HepG2 (cell line): ENCODE measurements around the gene PTGIS. TPM values are rescaled to one million over a fixed set of nuclear protein-coding genes. Genes with fewer than 3 reads are reported as not detected.

Experiments
- AGO2 ChIP-seq: fragments of 200-400 bp; formaldehyde crosslinking; optimal IDR thresholded peaks from 2 replicates; pipeline ENCODE3; 2017; ENCODE audit warnings: mild to moderate bottlenecking, low read depth, low read length, moderate library complexity
- ARNT ChIP-seq: fragments of 450-650 bp; IDR thresholded peaks from 2 replicates; pipeline ENCODE4 v1.6.1; 2017
- ATAD3A ChIP-seq: sonication (generic); formaldehyde crosslinking; IDR thresholded peaks from 2 replicates; pipeline ENCODE4 v1.4.0; 2020; ENCODE audit warnings: missing genetic modification reagents
- BORCS8-MEF2B ChIP-seq: sonication (generic); formaldehyde crosslinking; IDR thresholded peaks from 2 replicates; pipeline ENCODE4 v1.8.0; 2022; ENCODE audit warnings: mild to moderate bottlenecking, missing genetic modification reagents
- CREB1 ChIP-seq, 2 experiments: fragments of 450-650 bp in 1 of 2; IDR thresholded peaks; 2 replicates each; pipeline ENCODE4 v1.6.1; 2016 to 2017; ENCODE audit warnings: control low read depth in 1 of 2, mild to moderate bottlenecking in 1 of 2, missing compliant biosample characterization in 1 of 2, missing genetic modification characterization in 1 of 2
- FOSL1 ChIP-seq: sonication (generic); formaldehyde crosslinking; IDR thresholded peaks from 2 replicates; pipeline ENCODE4 v1.9.0; 2021; ENCODE audit warnings: missing genetic modification reagents, borderline replicate concordance
- FOXA1 ChIP-seq, 2 experiments: fragments of 450-650 bp in 1 of 2; sonication (generic) in 1 of 2; formaldehyde crosslinking in 1 of 2; IDR thresholded peaks; 2 replicates each; pipeline versions ENCODE4 v1.4.0 to v1.6.1; 2016 to 2020; ENCODE audit warnings: missing genetic modification reagents in 1 of 2
- GABPA ChIP-seq, 2 experiments: IDR thresholded peaks; 2 replicates each; pipeline ENCODE4 v1.6.1; 2011 to 2016; ENCODE audit warnings: low read depth in 2 of 2, low read length in 1 of 2, missing biosample characterization in 1 of 2, missing genetic modification characterization in 1 of 2
- HOXA5 ChIP-seq: sonication (generic); formaldehyde crosslinking; IDR thresholded peaks from 2 replicates; pipeline ENCODE4 v1.4.0; 2020; ENCODE audit warnings: missing genetic modification reagents
- JDP2 ChIP-seq: sonication (generic); formaldehyde crosslinking; IDR thresholded peaks from 2 replicates; pipeline ENCODE4 v1.8.1; 2022; ENCODE audit warnings: missing genetic modification reagents, borderline replicate concordance
- MTF1 ChIP-seq: sonication (generic); formaldehyde crosslinking; IDR thresholded peaks from 2 replicates; pipeline ENCODE4 v1.5.0; 2020; ENCODE audit warnings: missing genetic modification reagents
- MXI1 ChIP-seq: IDR thresholded peaks from 3 replicates; pipeline ENCODE4 v1.6.1; 2012; ENCODE audit warnings: low read depth, low read length, inconsistent platforms, borderline replicate concordance
- NFKB2 ChIP-seq: sonication (generic); formaldehyde crosslinking; IDR thresholded peaks from 2 replicates; pipeline ENCODE4 v1.4.0; 2020; ENCODE audit warnings: missing genetic modification reagents, borderline replicate concordance
- NR2F1 ChIP-seq, 2 experiments: fragments of 450-650 bp in 1 of 2; formaldehyde crosslinking in 1 of 2; IDR thresholded peaks; 2 replicates each; pipeline versions ENCODE4 v1.5.0 to v1.6.1; 2016 to 2020; ENCODE audit warnings: mild to moderate bottlenecking in 1 of 2, missing compliant biosample characterization in 1 of 2, missing genetic modification reagents in 1 of 2, moderate library complexity in 1 of 2
- PTBP1 ChIP-seq: fragments of 200-400 bp; formaldehyde crosslinking; IDR thresholded peaks from 2 replicates; pipeline ENCODE4 v1.6.1; 2018; ENCODE audit warnings: low read length, low read depth; ENCODE audit not compliant: poor library complexity, severe bottlenecking
- RBFOX2 ChIP-seq: fragments of 200-400 bp; formaldehyde crosslinking; IDR thresholded peaks from 2 replicates; pipeline ENCODE4 v1.6.1; 2017; ENCODE audit warnings: low read depth, mild to moderate bottlenecking, low read length
- SMAD1 ChIP-seq: sonication (generic); formaldehyde crosslinking; IDR thresholded peaks from 2 replicates; pipeline ENCODE4 v1.4.0; 2020; ENCODE audit warnings: missing genetic modification reagents, low read depth, mild to moderate bottlenecking, borderline replicate concordance
- SRSF4 ChIP-seq: fragments of 200-400 bp; formaldehyde crosslinking; IDR thresholded peaks from one replicate; pipeline ENCODE4 v1.6.1; 2018; ENCODE audit warnings: mild to moderate bottlenecking, low read depth, low read length, moderate library complexity; ENCODE audit not compliant: poor library complexity, severe bottlenecking
- TBX3 ChIP-seq: fragments of 450-650 bp; IDR thresholded peaks from 2 replicates; pipeline ENCODE4 v1.6.1; 2017; ENCODE audit warnings: antibody characterized with exemption, mild to moderate bottlenecking, inconsistent platforms, borderline replicate concordance
- TCF7 ChIP-seq: sonication (generic); IDR thresholded peaks from 2 replicates; pipeline ENCODE4 v1.6.1; 2016; ENCODE audit warnings: antibody characterized with exemption, low read depth
- TEAD2 ChIP-seq: sonication (generic); formaldehyde crosslinking; IDR thresholded peaks from 2 replicates; pipeline ENCODE4 v1.9.0; 2021; ENCODE audit warnings: missing genetic modification reagents
- TMF1 ChIP-seq: sonication (generic); formaldehyde crosslinking; IDR thresholded peaks from 2 replicates; pipeline ENCODE4 v1.8.1; 2022; ENCODE audit warnings: low read depth, missing genetic modification reagents
- ZKSCAN5 ChIP-seq: sonication (generic); formaldehyde crosslinking; IDR thresholded peaks from 2 replicates; pipeline ENCODE4 v1.5.1; 2020; ENCODE audit warnings: mild to moderate bottlenecking, missing genetic modification reagents
- ZNF329 ChIP-seq: sonication (generic); formaldehyde crosslinking; IDR thresholded peaks from 2 replicates; pipeline ENCODE4 v1.9.0; 2021; ENCODE audit warnings: low read depth, mild to moderate bottlenecking, missing genetic modification reagents
- ZNF33B ChIP-seq: sonication (generic); formaldehyde crosslinking; IDR thresholded peaks from 2 replicates; pipeline ENCODE4 v1.5.1; 2020; ENCODE audit warnings: mild to moderate bottlenecking, missing genetic modification reagents
- ZSCAN22 ChIP-seq: sonication (generic); formaldehyde crosslinking; IDR thresholded peaks from 2 replicates; pipeline ENCODE4 v1.4.0; 2020; ENCODE audit warnings: mild to moderate bottlenecking, missing genetic modification reagents
- ZSCAN31 ChIP-seq: sonication (generic); formaldehyde crosslinking; IDR thresholded peaks from 2 replicates; pipeline ENCODE4 v1.5.0; 2020; ENCODE audit warnings: low read depth, mild to moderate bottlenecking, missing genetic modification reagents
- polyA plus RNA-seq, 8 experiments: library from polyadenylated mRNA; depleted of rRNA in 3 of 8; stranded (reverse) in 7 of 8; unstranded in 1 of 8; fragments of >200 nt; fragmentation: Illumina TruSeq in 4 of 8; extraction: Trizol in 4 of 8; gene quantifications; 2 replicates each; pipeline versions ENCODE4 v1.2.1 to v1.2.3, GENCODE V29; 2011 to 2016; ENCODE audit warnings: low read depth in 4 of 8, missing spikeins in 1 of 8, mixed read lengths in 1 of 8; ENCODE audit not compliant: insufficient read depth in 1 of 8
- total RNA-seq, 5 experiments: library from RNA; depleted of rRNA; stranded (reverse); fragments of >200 nt; fragmentation: Illumina TruSeq; extraction: Trizol; gene quantifications; 2 replicates each; pipeline ENCODE4 v1.2.3, GENCODE V29; 2016; ENCODE audit warnings: low read depth in 1 of 5
- TF ChIP-seq, protein P1 (sequence below): sonication (generic); formaldehyde crosslinking; conservative IDR thresholded peaks from 2 replicates; pipeline ENCODE4 v1.4.0; 2020; ENCODE audit warnings: missing genetic modification reagents
- TF ChIP-seq, protein P2 (sequence below): sonication (generic); formaldehyde crosslinking; IDR thresholded peaks from 2 replicates; pipeline ENCODE4 v1.8.1; 2023; ENCODE audit warnings: mild to moderate bottlenecking, missing genetic modification reagents, borderline replicate concordance

Gene PTGIS
- total and polyA plus RNA-seq, 2 of the 13 experiments (the other 11 are each of a cell fraction or from before 2014, with no cell fraction given) = not detected

DNA sequence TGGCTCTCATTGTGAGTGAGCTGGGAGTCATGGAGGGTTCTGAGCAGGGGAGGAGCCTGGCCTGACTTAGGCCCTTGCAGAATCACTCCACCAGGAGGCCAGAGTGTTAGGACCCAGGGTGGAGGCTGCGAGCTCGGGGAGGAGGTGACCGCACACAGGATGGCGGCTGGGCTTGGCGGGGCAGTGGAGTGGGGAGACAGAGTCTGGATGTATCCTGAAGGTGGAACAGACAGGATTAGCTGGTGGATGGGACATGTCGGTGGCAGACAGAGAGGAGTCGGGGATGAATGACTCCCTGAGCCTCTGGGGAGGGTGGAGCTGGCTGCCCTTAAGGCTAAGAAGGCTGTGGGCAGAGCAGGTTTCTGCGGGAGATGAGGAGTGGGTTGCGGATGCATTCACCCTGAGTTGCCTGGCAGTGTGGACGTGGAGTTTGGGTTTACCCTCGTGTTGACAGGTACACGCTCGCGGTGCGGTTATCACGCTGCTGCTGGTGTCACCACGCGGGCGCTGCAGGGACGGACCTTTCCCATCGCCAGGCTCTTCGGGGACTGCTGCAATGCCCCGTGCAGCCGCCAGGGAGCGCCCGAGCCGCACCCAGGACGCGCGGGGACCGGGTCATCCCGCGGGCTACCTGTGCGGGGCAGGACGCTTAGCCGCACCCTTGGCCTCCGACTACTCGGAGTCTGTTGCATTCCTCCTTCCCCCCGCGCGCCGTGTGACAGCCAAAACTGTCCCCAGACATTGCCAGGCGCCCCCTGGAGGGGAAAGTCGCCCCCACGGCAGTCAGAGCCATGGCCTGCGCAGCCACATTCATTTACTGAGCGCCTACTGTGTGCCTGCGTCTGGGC lies 43.0 kb upstream of the PTGIS start (continued):
- TF ChIP-seq FOSL1 = no peak
- TF ChIP-seq NFKB2 = peak; percentile 98
- TF ChIP-seq MXI1 = peak; percentile 78; the same call in 2 of the 3 replicates
- no peak for TF ChIP-seq JDP2
- TF ChIP-seq HOXA5 = peak; percentile 98
- peak; percentile 96 for TF ChIP-seq ZNF33B (CRISPR knock-in tag)
- TF ChIP-seq TCF7 = no peak
- TF ChIP-seq, protein P1, sequence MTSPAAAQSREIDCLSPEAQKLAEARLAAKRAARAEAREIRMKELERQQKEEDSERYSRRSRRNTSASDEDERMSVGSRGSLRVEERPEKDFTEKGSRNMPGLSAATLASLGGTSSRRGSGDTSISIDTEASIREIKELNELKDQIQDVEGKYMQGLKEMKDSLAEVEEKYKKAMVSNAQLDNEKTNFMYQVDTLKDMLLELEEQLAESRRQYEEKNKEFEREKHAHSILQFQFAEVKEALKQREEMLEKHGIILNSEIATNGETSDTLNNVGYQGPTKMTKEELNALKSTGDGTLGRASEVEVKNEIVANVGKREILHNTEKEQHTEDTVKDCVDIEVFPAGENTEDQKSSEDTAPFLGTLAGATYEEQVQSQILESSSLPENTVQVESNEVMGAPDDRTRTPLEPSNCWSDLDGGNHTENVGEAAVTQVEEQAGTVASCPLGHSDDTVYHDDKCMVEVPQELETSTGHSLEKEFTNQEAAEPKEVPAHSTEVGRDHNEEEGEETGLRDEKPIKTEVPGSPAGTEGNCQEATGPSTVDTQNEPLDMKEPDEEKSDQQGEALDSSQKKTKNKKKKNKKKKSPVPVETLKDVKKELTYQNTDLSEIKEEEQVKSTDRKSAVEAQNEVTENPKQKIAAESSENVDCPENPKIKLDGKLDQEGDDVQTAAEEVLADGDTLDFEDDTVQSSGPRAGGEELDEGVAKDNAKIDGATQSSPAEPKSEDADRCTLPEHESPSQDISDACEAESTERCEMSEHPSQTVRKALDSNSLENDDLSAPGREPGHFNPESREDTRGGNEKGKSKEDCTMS (CRISPR knock-in tag) = no peak
- TF ChIP-seq ZSCAN22 (CRISPR knock-in tag) = no peak
- no peak for TF ChIP-seq GABPA (IDR thresholded peaks at IDR 0.05; ENCODE audit: low read depth, low read length)
- TF ChIP-seq GABPA (CRISPR knock-in tag; IDR thresholded peaks at IDR 0.05; ENCODE audit: low read depth) = no peak
- TF ChIP-seq SRSF4 = no peak
- peak; percentile 95; the same call in 1 of the 2 replicates for TF ChIP-seq SMAD1 (CRISPR knock-in tag)
- TF ChIP-seq, protein P2, sequence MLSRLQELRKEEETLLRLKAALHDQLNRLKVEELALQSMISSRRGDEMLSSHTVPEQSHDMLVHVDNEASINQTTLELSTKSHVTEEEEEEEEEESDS (CRISPR knock-in tag) = no peak
- TF ChIP-seq ATAD3A (CRISPR knock-in tag) = no peak
- TF ChIP-seq TEAD2 (CRISPR knock-in tag) = peak; percentile 83
- no peak for TF ChIP-seq RBFOX2
- peak; percentile 14 to 38; a peak in 1 of 4 replicates for TF ChIP-seq NR2F1 (CRISPR knock-in tag; IDR thresholded peaks at IDR 0.05)
- no peak for TF ChIP-seq AGO2
- TF ChIP-seq TBX3 = no peak
- peak; percentile 89 for TF ChIP-seq BORCS8-MEF2B (CRISPR knock-in tag)
- no peak for TF ChIP-seq PTBP1
- TF ChIP-seq ZNF329 (CRISPR knock-in tag) = 0 out of 2 replicates have a peak, but pooled peaks have one; percentile 28
- TF ChIP-seq ZSCAN31 = peak; percentile 84; the same call in 1 of the 2 replicates
- no peak; the same call in 1 of the 2 replicates for TF ChIP-seq MTF1 (CRISPR knock-in tag)
- no peak for TF ChIP-seq ARNT
- TF ChIP-seq CREB1 (IDR thresholded peaks at IDR 0.05) = no peak
- no peak for TF ChIP-seq CREB1 (CRISPR knock-in tag; IDR thresholded peaks at IDR 0.05)
- no peak; the same call in 1 of the 2 replicates for TF ChIP-seq ZKSCAN5 (CRISPR knock-in tag)
- peak; percentile 30; the same call in 1 of the 2 replicates for TF ChIP-seq TMF1 (CRISPR knock-in tag)
- no peak for TF ChIP-seq FOXA1 (IDR thresholded peaks at IDR 0.05)
- no peak; the same call in none of the 2 replicates for TF ChIP-seq FOXA1 (CRISPR knock-in tag; IDR thresholded peaks at IDR 0.05)
